ENCODE results near the gene C16orf96. TPM values are rescaled to one million over a fixed set of nuclear protein-coding genes. Genes with fewer than 3 reads are reported as not detected.

The C16orf96 gene
- total and polyA plus RNA-seq, 2 of the 13 experiments (the other 11 are each of a cell fraction or from before 2014, with no cell fraction given): 0.03 TPM; not detected in 1

DNA sequence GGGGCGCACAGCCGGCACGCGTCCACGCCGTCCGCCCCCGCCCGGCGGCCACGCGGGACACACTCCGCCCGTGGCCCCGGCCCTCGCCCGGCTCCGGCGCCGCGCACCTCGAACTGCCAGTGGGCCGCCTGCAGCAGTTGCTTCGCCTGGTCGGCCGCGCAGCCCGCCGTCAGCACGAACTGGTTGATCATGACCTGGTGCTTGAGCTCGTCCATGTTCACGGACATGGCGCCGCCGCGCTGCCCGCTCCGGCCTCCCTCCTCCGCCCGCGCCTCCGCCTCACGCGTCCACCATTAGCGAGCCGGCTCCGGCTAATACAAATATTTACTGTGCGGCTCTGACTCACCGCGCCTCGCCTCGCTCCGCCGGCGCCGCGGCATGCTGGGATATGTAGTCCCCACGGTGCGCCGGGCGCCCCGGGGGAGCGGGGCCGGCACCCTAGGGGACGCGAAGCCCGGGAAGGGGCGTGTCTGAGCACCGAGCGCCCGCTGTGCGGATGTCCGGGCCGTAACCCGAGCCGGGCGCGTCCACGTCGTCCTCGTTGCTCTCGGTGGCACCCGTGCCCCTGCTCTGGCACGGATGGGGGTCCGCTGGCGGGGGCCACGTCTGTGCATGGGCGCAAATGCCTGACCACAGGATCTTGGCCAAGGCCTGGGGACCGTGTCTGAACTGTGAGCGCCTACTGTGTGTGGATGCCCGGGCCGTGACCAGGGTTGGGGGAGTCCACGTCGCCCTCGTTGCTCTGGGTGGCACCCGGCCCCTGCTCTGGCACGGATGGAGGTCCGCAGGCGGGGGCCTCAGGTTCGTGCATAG lies 58.6 kb downstream of the C16orf96 start, which contains the start of gene UBALD1 (continued):
- TF ChIP-seq, protein P1, sequence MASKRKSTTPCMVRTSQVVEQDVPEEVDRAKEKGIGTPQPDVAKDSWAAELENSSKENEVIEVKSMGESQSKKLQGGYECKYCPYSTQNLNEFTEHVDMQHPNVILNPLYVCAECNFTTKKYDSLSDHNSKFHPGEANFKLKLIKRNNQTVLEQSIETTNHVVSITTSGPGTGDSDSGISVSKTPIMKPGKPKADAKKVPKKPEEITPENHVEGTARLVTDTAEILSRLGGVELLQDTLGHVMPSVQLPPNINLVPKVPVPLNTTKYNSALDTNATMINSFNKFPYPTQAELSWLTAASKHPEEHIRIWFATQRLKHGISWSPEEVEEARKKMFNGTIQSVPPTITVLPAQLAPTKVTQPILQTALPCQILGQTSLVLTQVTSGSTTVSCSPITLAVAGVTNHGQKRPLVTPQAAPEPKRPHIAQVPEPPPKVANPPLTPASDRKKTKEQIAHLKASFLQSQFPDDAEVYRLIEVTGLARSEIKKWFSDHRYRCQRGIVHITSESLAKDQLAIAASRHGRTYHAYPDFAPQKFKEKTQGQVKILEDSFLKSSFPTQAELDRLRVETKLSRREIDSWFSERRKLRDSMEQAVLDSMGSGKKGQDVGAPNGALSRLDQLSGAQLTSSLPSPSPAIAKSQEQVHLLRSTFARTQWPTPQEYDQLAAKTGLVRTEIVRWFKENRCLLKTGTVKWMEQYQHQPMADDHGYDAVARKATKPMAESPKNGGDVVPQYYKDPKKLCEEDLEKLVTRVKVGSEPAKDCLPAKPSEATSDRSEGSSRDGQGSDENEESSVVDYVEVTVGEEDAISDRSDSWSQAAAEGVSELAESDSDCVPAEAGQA (IDR thresholded peaks at IDR 0.05; ENCODE audit: low read depth): peak; percentile 86
- TF ChIP-seq, protein P1 (CRISPR knock-in tag; IDR thresholded peaks at IDR 0.05; ENCODE audit: borderline replicate concordance): no peak
- TF ChIP-seq, protein P2, sequence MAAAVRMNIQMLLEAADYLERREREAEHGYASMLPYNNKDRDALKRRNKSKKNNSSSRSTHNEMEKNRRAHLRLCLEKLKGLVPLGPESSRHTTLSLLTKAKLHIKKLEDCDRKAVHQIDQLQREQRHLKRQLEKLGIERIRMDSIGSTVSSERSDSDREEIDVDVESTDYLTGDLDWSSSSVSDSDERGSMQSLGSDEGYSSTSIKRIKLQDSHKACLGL (CRISPR knock-in tag; IDR thresholded peaks at IDR 0.05): no peak; the same call in 1 of the 2 replicates
- TF ChIP-seq TARDBP (CRISPR knock-in tag; IDR thresholded peaks at IDR 0.05): peak; percentile 62; the same call in 1 of the 2 replicates
- no peak for TF ChIP-seq TBP (CRISPR knock-in tag; IDR thresholded peaks at IDR 0.05)
- TF ChIP-seq, protein P3, sequence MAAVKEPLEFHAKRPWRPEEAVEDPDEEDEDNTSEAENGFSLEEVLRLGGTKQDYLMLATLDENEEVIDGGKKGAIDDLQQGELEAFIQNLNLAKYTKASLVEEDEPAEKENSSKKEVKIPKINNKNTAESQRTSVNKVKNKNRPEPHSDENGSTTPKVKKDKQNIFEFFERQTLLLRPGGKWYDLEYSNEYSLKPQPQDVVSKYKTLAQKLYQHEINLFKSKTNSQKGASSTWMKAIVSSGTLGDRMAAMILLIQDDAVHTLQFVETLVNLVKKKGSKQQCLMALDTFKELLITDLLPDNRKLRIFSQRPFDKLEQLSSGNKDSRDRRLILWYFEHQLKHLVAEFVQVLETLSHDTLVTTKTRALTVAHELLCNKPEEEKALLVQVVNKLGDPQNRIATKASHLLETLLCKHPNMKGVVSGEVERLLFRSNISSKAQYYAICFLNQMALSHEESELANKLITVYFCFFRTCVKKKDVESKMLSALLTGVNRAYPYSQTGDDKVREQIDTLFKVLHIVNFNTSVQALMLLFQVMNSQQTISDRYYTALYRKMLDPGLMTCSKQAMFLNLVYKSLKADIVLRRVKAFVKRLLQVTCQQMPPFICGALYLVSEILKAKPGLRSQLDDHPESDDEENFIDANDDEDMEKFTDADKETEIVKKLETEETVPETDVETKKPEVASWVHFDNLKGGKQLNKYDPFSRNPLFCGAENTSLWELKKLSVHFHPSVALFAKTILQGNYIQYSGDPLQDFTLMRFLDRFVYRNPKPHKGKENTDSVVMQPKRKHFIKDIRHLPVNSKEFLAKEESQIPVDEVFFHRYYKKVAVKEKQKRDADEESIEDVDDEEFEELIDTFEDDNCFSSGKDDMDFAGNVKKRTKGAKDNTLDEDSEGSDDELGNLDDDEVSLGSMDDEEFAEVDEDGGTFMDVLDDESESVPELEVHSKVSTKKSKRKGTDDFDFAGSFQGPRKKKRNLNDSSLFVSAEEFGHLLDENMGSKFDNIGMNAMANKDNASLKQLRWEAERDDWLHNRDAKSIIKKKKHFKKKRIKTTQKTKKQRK (IDR thresholded peaks at IDR 0.05; ENCODE audit: low read length): no peak
- peak; percentile 78 for TF ChIP-seq KAT8 (CRISPR knock-in tag; IDR thresholded peaks at IDR 0.05)
- no peak for TF ChIP-seq SNAI1 (CRISPR knock-in tag; IDR thresholded peaks at IDR 0.05; ENCODE audit: borderline replicate concordance)
- peak; percentile 72 for TF ChIP-seq TEAD3 (CRISPR knock-in tag; optimal IDR thresholded peaks at IDR 0.05; ENCODE audit: borderline replicate concordance)
- no peak; the same call in 1 of the 2 replicates for TF ChIP-seq DR1 (CRISPR knock-in tag; IDR thresholded peaks at IDR 0.05)
- TF ChIP-seq ZNF841 (CRISPR knock-in tag; IDR thresholded peaks at IDR 0.05; ENCODE audit: borderline replicate concordance): no peak
- TF ChIP-seq TAF1 (CRISPR knock-in tag; IDR thresholded peaks at IDR 0.05): peak; percentile 95
- TF ChIP-seq ZC3H4 (CRISPR knock-in tag; IDR thresholded peaks at IDR 0.05; ENCODE audit: borderline replicate concordance): no peak
- TF ChIP-seq KDM1A (CRISPR knock-in tag; IDR thresholded peaks at IDR 0.05): no peak
- peak; percentile 60; the same call in 1 of the 2 replicates for TF ChIP-seq CHD2 (IDR thresholded peaks at IDR 0.05; ENCODE audit: low read depth, low read length)
- TF ChIP-seq, protein P4, sequence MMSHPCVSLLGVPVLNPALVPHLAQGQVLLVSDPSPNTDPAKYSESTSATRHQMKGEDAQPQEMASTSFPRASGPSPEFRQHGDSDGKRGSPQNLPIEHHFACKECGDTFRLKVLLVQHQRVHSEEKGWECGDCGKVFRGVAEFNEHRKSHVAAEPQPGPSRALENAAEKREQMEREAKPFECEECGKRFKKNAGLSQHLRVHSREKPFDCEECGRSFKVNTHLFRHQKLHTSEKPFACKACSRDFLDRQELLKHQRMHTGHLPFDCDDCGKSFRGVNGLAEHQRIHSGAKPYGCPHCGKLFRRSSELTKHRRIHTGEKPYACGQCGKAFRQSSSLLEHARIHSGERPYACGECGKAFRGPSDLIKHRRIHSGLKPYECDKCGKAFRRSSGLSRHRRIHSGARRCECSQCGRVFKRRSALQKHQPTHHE (CRISPR knock-in tag; IDR thresholded peaks at IDR 0.05; ENCODE audit: borderline replicate concordance): no peak; the same call in 1 of the 2 replicates
- no peak for TF ChIP-seq ZNF713 (CRISPR knock-in tag; IDR thresholded peaks at IDR 0.05)
- no peak for TF ChIP-seq ZSCAN25 (CRISPR knock-in tag; IDR thresholded peaks at IDR 0.05)
- TF ChIP-seq SRSF1 (optimal IDR thresholded peaks at IDR 0.05; ENCODE audit: low read depth, low read length): peak; percentile 19

Data from HepG2 (cell line).